Prostate gland (tissue), 2 donors: ENCODE data around the gene SPHK2.

Experiments used
- POLR2A ChIP-seq: fragments of 450-650 bp; IDR thresholded peaks from one replicate; pipeline ENCODE4 v1.6.1; 2016; ENCODE audit warnings: antibody characterized with exemption, mild to moderate bottlenecking
- POLR2AphosphoS5 ChIP-seq: sonication (generic); formaldehyde crosslinking; IDR thresholded peaks from one replicate; pipeline ENCODE4 v1.6.1; 2017; ENCODE audit warnings: antibody characterized with exemption
- TF ChIP-seq, protein P1 (sequence below), 4 experiments: fragments of 200-600 bp in 2 of 4; fragments of 450-650 bp in 2 of 4; sonication (generic) in 2 of 4; IDR thresholded peaks; 1 replicate in 3 of 4; 2 replicates in 1 of 4; pipeline ENCODE4 v1.5.1; 2016 to 2019; ENCODE audit warnings: antibody characterized with exemption in 4 of 4, mild to moderate bottlenecking in 2 of 4, moderate library complexity in 2 of 4

DNA sequence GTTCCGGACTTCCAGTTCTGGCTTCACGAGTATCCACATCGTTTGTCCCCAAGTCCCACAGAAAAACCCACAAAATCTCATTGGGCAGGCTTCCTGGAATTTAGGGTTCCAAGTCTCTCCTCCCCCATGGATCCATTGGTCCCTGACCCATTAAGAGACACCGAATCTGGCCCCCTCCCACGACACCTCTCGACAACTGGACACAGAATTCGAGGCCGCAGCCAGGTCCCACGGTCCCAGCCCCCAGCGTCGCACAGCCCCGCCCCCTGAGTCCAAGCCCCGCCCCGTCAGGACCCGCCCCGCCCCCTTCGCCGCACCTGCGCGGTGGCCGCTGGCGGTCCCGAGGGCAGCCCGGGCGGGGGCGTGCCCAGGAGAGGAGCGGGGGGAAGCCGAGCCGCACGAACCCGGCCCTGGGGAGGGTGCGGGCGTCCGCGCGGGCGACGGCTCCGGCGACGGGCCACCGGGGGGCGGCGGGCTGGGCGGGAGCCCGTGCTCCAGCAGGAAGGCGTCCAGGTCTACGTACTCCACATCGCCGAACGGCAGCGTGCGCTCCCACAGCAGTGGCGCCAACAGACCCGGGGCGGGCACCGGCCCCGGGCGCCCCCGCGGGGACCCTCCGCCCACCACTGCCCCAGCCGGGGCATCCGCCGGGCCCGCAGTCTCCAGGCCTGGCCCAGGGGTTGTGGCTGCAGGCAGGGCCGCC lies 16.1 kb downstream of the SPHK2 start:
- TF ChIP-seq, protein P1, sequence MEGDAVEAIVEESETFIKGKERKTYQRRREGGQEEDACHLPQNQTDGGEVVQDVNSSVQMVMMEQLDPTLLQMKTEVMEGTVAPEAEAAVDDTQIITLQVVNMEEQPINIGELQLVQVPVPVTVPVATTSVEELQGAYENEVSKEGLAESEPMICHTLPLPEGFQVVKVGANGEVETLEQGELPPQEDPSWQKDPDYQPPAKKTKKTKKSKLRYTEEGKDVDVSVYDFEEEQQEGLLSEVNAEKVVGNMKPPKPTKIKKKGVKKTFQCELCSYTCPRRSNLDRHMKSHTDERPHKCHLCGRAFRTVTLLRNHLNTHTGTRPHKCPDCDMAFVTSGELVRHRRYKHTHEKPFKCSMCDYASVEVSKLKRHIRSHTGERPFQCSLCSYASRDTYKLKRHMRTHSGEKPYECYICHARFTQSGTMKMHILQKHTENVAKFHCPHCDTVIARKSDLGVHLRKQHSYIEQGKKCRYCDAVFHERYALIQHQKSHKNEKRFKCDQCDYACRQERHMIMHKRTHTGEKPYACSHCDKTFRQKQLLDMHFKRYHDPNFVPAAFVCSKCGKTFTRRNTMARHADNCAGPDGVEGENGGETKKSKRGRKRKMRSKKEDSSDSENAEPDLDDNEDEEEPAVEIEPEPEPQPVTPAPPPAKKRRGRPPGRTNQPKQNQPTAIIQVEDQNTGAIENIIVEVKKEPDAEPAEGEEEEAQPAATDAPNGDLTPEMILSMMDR (IDR thresholded peaks at IDR 0.05) = peak in 1 of 4 experiments; percentile 26
- TF ChIP-seq POLR2A = peak; percentile 93
- TF ChIP-seq POLR2AphosphoS5 = peak; percentile 51
